ENCODE data around the gene GNAS. TPM values are rescaled to one million over a fixed set of nuclear protein-coding genes. Genes with fewer than 3 reads are reported as not detected.
A peak's percentile ranks its signal among the peaks of the same experiment; 100 is the strongest.

Gene GNAS
- total RNA-seq, 1 donor from 2014 or later: 746 TPM

DNA sequence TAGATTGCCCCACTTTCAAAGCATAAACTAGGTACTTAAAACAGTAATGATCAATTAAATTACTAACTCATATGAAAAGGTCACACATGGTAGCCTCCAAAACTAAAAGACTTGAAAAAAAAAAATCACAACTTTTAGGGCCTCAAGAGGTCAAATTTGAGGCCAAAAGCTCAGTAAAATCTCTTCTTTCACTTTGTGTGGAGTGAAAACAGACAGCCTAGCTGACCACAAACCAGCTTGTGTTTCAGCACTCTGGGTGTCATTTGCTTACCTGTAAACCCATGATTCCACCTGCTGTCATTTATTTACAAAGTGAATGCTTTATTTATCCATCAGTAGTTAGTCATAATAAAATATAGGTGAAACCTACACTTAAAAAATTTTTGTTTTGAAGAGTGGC lies 34.0 kb downstream of the GNAS start:
- H3K4me3 ChIP-seq: no peak overlapping the region
- H3K9me3 ChIP-seq: no peaks in the 10 kb centered on the region
- intact Hi-C loops (cut with DNase I): no loop called here
- no peak for ATAC-seq
- DNase-seq: no peak
- TF ChIP-seq CTCF (IDR thresholded peaks at IDR 0.05): no peak
- H3K4me1 ChIP-seq: no peaks in the 10 kb centered on the region
- H3K27ac ChIP-seq: no peak overlapping the region
- H3K36me3 ChIP-seq: no peaks in the 10 kb centered on the region
- H3K27me3 ChIP-seq: no peaks in the 10 kb centered on the region

DNA sequence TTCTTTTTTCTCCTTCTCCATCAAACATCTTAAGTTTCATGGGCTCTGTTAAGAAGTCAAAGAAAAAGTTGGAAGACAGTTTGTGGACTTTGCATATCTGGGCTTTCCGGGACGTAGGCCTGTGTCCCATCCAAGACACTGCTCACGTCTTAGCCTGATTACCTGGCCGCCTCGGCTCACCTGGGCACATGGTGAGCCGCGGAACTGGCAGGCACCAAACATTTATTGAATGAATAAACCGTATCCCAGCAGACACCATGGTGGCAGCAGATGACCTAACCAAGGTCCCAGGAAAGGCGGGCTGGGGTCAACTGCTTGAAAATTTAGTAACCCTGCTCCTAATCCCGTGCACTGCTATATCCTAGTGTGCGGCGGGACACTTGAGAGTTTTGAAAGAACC lies 35.6 kb downstream of the GNAS start:
- no peaks in the 10 kb centered on the region for H3K27me3 ChIP-seq
- no peak for TF ChIP-seq CTCF (IDR thresholded peaks at IDR 0.05)
- H3K36me3 ChIP-seq: no peaks in the 10 kb centered on the region
- intact Hi-C loops (cut with DNase I): no loop called here
- ATAC-seq: no peak
- H3K27ac ChIP-seq: peak overlapping the region; percentile 45
- H3K4me1 ChIP-seq: peaks cover 3% of the 10 kb centered on the region
- H3K4me3 ChIP-seq: peak overlapping the region; percentile 56
- H3K9me3 ChIP-seq: no peaks in the 10 kb centered on the region
- DNase-seq: no peak

- no peak for TF ChIP-seq CTCF (IDR thresholded peaks at IDR 0.05)
- peak; percentile 93 for DNase-seq
- peaks cover 9% of the 10 kb centered on the region for H3K4me1 ChIP-seq
- no peaks in the 10 kb centered on the region for H3K9me3 ChIP-seq
- intact Hi-C loops (cut with DNase I): no loop called here
- H3K4me3 ChIP-seq: peak overlapping the region; percentile 56
- H3K27ac ChIP-seq: peak overlapping the region; percentile 45
- peak; percentile 64 for ATAC-seq
- H3K27me3 ChIP-seq: no peaks in the 10 kb centered on the region
- no peaks in the 10 kb centered on the region for H3K36me3 ChIP-seq
Measured at GRCh38 chr20:58888521-58889333, 36.2 kb downstream of the GNAS start.

- Histone ChIP-seq H3K36me3 (no peaks in the 10 kb centered on the region), H3K27me3 (no peaks in the 10 kb centered on the region), H3K4me3 (peak overlapping the region; percentile 56), H3K9me3 (no peaks in the 10 kb centered on the region), H3K4me1 (peaks cover 15% of the 10 kb centered on the region), H3K27ac (peak overlapping the region; percentile 88)
- ATAC-seq: no peak
- intact Hi-C loops (cut with DNase I): no loop called here
- DNase-seq: no peak
- TF ChIP-seq CTCF (IDR thresholded peaks at IDR 0.05): no peak
Measured at GRCh38 chr20:58889334-58889760, 36.8 kb downstream of the GNAS start.

DNA sequence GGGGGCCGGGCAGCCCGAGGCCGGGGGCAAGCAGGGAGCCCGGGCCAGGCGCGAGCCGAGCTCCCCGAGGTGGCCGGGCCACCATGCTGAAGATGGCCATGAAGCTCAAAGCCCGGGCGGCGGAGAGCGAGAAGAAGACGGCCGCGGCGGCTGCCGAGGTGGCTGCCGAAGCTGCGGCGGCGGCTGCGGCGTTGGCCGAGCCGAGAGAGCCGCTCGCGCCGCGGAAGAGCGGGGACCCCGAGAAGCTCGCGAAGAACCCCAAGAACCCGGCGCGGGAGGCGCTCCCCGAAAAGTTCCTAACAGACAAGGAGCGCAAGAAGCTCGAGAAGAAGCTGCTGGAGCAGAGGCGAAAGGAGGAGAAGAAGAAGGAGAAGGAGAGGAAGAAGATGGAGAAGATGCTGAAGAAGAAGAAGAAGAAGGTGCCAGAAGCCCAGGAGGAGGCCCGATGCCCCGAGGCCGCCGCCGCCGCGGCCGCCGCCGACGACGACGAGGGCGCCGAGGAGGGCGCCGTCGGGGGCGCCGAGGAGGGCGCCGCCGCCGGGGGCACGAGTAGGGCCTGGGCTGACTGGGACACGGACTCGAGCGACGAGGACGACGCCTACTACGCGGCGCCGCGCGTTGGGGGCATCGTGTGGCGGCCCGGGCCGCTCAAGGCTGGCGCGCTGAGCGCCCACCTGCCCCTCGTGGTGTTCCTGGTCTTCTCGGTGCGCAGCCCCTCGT lies 37.4 kb downstream of the GNAS start:
- Histone ChIP-seq H3K27ac (peak overlapping the region; percentile 88), H3K27me3 (no peaks in the 10 kb centered on the region), H3K4me3 (peak overlapping the region; percentile 56), H3K4me1 (peaks cover 22% of the 10 kb centered on the region), H3K36me3 (no peaks in the 10 kb centered on the region), H3K9me3 (no peaks in the 10 kb centered on the region)
- intact Hi-C loops (cut with DNase I): no loop called here
- ATAC-seq: no peak
- TF ChIP-seq CTCF (IDR thresholded peaks at IDR 0.05): no peak
- no peak for DNase-seq
